ENCODE measurements around the gene CD209.

The CD209 gene

GRCh38 chr19:7734220-7735203 is 12.8 kb downstream of the CD209 start:
- H2BK120ac ChIP-seq (ENCODE audit: low read depth, low read length), result no peak overlapping the region
- H3K4me2 ChIP-seq (ENCODE audit: low read length), result no peak overlapping the region
- no peak overlapping the region for H2BK15ac ChIP-seq (replicated peaks; ENCODE audit: low read depth)
- H3K36me3 ChIP-seq (ENCODE audit: control insufficient read depth, insufficient read depth, low read length), result no peaks in the 10 kb centered on the region
- H3K79me2 ChIP-seq (ENCODE audit: control insufficient read depth, insufficient read depth, low read length), result no peaks in the 10 kb centered on the region
- H2AK5ac ChIP-seq (ENCODE audit: low read length), result no peak overlapping the region
- WGBS (ENCODE audit: extremely low coverage, insufficient coverage, low lambda C conversion rate), result no CpG with 5 or more reads among the region's 12 CpGs
- H3K79me1 ChIP-seq (ENCODE audit: low read length), result no peaks in the 10 kb centered on the region
- no peak overlapping the region for H3K9ac ChIP-seq (ENCODE audit: low read length)
- H3K23ac ChIP-seq (ENCODE audit: low read length), result no peak overlapping the region
- H3K4me1 ChIP-seq (ENCODE audit: control insufficient read depth, low read depth, low read length), result no peaks in the 10 kb centered on the region
- H3K4ac ChIP-seq (ENCODE audit: low read depth, low read length), result no peak overlapping the region
- H4K5ac ChIP-seq (ENCODE audit: low read length), result no peak overlapping the region
- H3K56ac ChIP-seq (ENCODE audit: low read length), result no peak overlapping the region
- H3K27me3 ChIP-seq (ENCODE audit: insufficient read depth, low read length, poor library complexity), result peaks cover 16% of the 10 kb centered on the region
- DNase-seq, result no peak
- no peak overlapping the region for H3K18ac ChIP-seq (ENCODE audit: low read length)
- H3K27ac ChIP-seq (ENCODE audit: low read depth, low read length), result no peak overlapping the region
- H4K8ac ChIP-seq (ENCODE audit: low read depth, low read length), result no peak overlapping the region
- H3K4me3 ChIP-seq (ENCODE audit: low read length), result no peak overlapping the region
- no peak overlapping the region for H2BK5ac ChIP-seq (ENCODE audit: low read length)

GRCh38 chr19:7733376-7733775 is 14.0 kb downstream of the CD209 start:
- H3K56ac ChIP-seq (ENCODE audit: low read length), result no peak overlapping the region
- no peak overlapping the region for H3K23ac ChIP-seq (ENCODE audit: low read length)
- no peak overlapping the region for H2BK120ac ChIP-seq (ENCODE audit: low read depth, low read length)
- no peaks in the 10 kb centered on the region for H3K79me2 ChIP-seq (ENCODE audit: control insufficient read depth, insufficient read depth, low read length)
- H4K8ac ChIP-seq (ENCODE audit: low read depth, low read length), result no peak overlapping the region
- H3K27ac ChIP-seq (ENCODE audit: low read depth, low read length), result no peak overlapping the region
- H3K4me2 ChIP-seq (ENCODE audit: low read length), result no peak overlapping the region
- H3K79me1 ChIP-seq (ENCODE audit: low read length), result no peaks in the 10 kb centered on the region
- H2BK5ac ChIP-seq (ENCODE audit: low read length), result no peak overlapping the region
- no peaks in the 10 kb centered on the region for H3K4me1 ChIP-seq (ENCODE audit: control insufficient read depth, low read depth, low read length)
- DNase-seq, result no peak
- H3K9ac ChIP-seq (ENCODE audit: low read length), result no peak overlapping the region
- WGBS (ENCODE audit: extremely low coverage, insufficient coverage, low lambda C conversion rate), result no CpG with 5 or more reads among the region's 6 CpGs
- no peak overlapping the region for H3K4ac ChIP-seq (ENCODE audit: low read depth, low read length)
- no peak overlapping the region for H2AK5ac ChIP-seq (ENCODE audit: low read length)
- H2BK15ac ChIP-seq (replicated peaks; ENCODE audit: low read depth), result no peak overlapping the region
- no peaks in the 10 kb centered on the region for H3K36me3 ChIP-seq (ENCODE audit: control insufficient read depth, insufficient read depth, low read length)
- H3K27me3 ChIP-seq (ENCODE audit: insufficient read depth, low read length, poor library complexity), result peaks cover 23% of the 10 kb centered on the region
- H4K5ac ChIP-seq (ENCODE audit: low read length), result no peak overlapping the region
- no peak overlapping the region for H3K18ac ChIP-seq (ENCODE audit: low read length)
- no peak overlapping the region for H3K4me3 ChIP-seq (ENCODE audit: low read length)

DNA sequence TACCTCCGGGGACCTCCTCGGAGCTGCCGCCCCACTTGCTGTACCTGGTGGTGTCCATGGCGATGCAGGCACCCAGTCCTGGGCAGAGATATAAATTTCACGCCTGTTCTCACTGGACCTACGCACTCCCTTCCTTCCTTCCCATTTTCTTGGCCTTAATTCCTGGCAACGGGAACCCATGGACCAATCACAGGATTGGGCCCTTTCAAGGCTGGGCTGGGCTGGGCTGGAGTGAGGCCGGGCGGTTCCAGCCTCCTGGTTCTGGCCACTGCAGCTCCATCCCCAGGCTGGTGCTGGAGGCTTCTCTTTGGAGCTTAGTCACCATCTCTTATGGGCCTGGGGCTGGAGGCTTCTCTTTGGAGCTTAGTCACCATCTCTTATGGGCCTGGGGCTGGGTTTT is 15.3 kb downstream of the CD209 start, which contains the start of gene CLEC4G:
TSS of gene CLEC4G (minus strand) at position 66 of the 400 bp plus-strand sequence. CDS start at position 58, 8 bp downstream.
- Histone ChIP-seq H2BK5ac (ENCODE audit: low read length) (no peak within 1 kb of the TSS), H3K79me1 (ENCODE audit: low read length) (no peaks in the 10 kb centered on the region), H3K36me3 (ENCODE audit: control insufficient read depth, insufficient read depth, low read length) (no peaks in the 10 kb centered on the region), H2BK120ac (ENCODE audit: low read depth, low read length) (no peak within 1 kb of the TSS), H3K4me2 (ENCODE audit: low read length) (no peak within 1 kb of the TSS), H3K79me2 (ENCODE audit: control insufficient read depth, insufficient read depth, low read length) (no peaks in the 10 kb centered on the region), H3K9ac (ENCODE audit: low read length) (no peak within 1 kb of the TSS), H3K27me3 (ENCODE audit: insufficient read depth, low read length, poor library complexity) (peaks cover 25% of the 10 kb centered on the region), H2BK15ac (replicated peaks; ENCODE audit: low read depth) (no peak within 1 kb of the TSS), H3K27ac (ENCODE audit: low read depth, low read length) (no peak within 1 kb of the TSS), H3K4me1 (ENCODE audit: control insufficient read depth, low read depth, low read length) (no peaks in the 10 kb centered on the region), H2AK5ac (ENCODE audit: low read length) (no peak within 1 kb of the TSS), H4K8ac (ENCODE audit: low read depth, low read length) (no peak within 1 kb of the TSS), H3K18ac (ENCODE audit: low read length) (no peak within 1 kb of the TSS), H4K5ac (ENCODE audit: low read length) (no peak within 1 kb of the TSS), H3K56ac (ENCODE audit: low read length) (no peak within 1 kb of the TSS), H3K4me3 (ENCODE audit: low read length) (no peak within 1 kb of the TSS), H3K4ac (ENCODE audit: low read depth, low read length) (no peak within 1 kb of the TSS), H3K23ac (ENCODE audit: low read length) (no peak within 1 kb of the TSS)
- DNase-seq, result no peak
- no CpG with 5 or more reads among the region's 9 CpGs for WGBS (ENCODE audit: extremely low coverage, insufficient coverage, low lambda C conversion rate)

GRCh38 chr19:7731615-7732014 is 15.7 kb downstream of the CD209 start:
- Histone ChIP-seq H3K4me2 (ENCODE audit: low read length) (no peak overlapping the region), H2BK120ac (ENCODE audit: low read depth, low read length) (no peak overlapping the region), H3K4me3 (ENCODE audit: low read length) (no peak overlapping the region), H2AK5ac (ENCODE audit: low read length) (no peak overlapping the region), H3K27ac (ENCODE audit: low read depth, low read length) (no peak overlapping the region), H3K79me1 (ENCODE audit: low read length) (no peaks in the 10 kb centered on the region), H2BK15ac (replicated peaks; ENCODE audit: low read depth) (no peak overlapping the region), H4K8ac (ENCODE audit: low read depth, low read length) (no peak overlapping the region), H4K5ac (ENCODE audit: low read length) (no peak overlapping the region), H3K4me1 (ENCODE audit: control insufficient read depth, low read depth, low read length) (no peaks in the 10 kb centered on the region), H3K36me3 (ENCODE audit: control insufficient read depth, insufficient read depth, low read length) (no peaks in the 10 kb centered on the region), H3K79me2 (ENCODE audit: control insufficient read depth, insufficient read depth, low read length) (no peaks in the 10 kb centered on the region), H3K9ac (ENCODE audit: low read length) (no peak overlapping the region), H3K56ac (ENCODE audit: low read length) (no peak overlapping the region), H3K27me3 (ENCODE audit: insufficient read depth, low read length, poor library complexity) (peaks cover 25% of the 10 kb centered on the region), H3K18ac (ENCODE audit: low read length) (no peak overlapping the region), H3K23ac (ENCODE audit: low read length) (no peak overlapping the region), H2BK5ac (ENCODE audit: low read length) (no peak overlapping the region), H3K4ac (ENCODE audit: low read depth, low read length) (no peak overlapping the region)
- WGBS (ENCODE audit: extremely low coverage, insufficient coverage, low lambda C conversion rate), result no CpG with 5 or more reads among the region's 5 CpGs
- DNase-seq, result no peak

- Histone ChIP-seq H2AK5ac (ENCODE audit: low read length) (no peak overlapping the region), H3K56ac (ENCODE audit: low read length) (no peak overlapping the region), H4K5ac (ENCODE audit: low read length) (no peak overlapping the region), H3K4ac (ENCODE audit: low read depth, low read length) (no peak overlapping the region), H2BK15ac (replicated peaks; ENCODE audit: low read depth) (no peak overlapping the region), H3K23ac (ENCODE audit: low read length) (no peak overlapping the region), H3K27me3 (ENCODE audit: insufficient read depth, low read length, poor library complexity) (peaks cover 25% of the 10 kb centered on the region), H3K79me1 (ENCODE audit: low read length) (no peaks in the 10 kb centered on the region), H2BK5ac (ENCODE audit: low read length) (no peak overlapping the region), H3K27ac (ENCODE audit: low read depth, low read length) (no peak overlapping the region), H3K4me3 (ENCODE audit: low read length) (no peak overlapping the region), H3K4me2 (ENCODE audit: low read length) (no peak overlapping the region), H3K9ac (ENCODE audit: low read length) (no peak overlapping the region), H3K18ac (ENCODE audit: low read length) (no peak overlapping the region), H4K8ac (ENCODE audit: low read depth, low read length) (no peak overlapping the region), H3K4me1 (ENCODE audit: control insufficient read depth, low read depth, low read length) (no peaks in the 10 kb centered on the region), H3K79me2 (ENCODE audit: control insufficient read depth, insufficient read depth, low read length) (no peaks in the 10 kb centered on the region), H3K36me3 (ENCODE audit: control insufficient read depth, insufficient read depth, low read length) (no peaks in the 10 kb centered on the region), H2BK120ac (ENCODE audit: low read depth, low read length) (no peak overlapping the region)
- WGBS (ENCODE audit: extremely low coverage, insufficient coverage, low lambda C conversion rate), result no CpG with 5 or more reads among the region's 39 CpGs
- DNase-seq, result no peak
Measured at GRCh38 chr19:7731218-7731595, 16.1 kb downstream of the CD209 start.
